ENCODE data around the gene ZDHHC24.
A peak's percentile ranks its signal among the peaks of the same experiment; 100 is the strongest.
"Not testable (repeated sequence)": the region's sequence is repeated elsewhere in the genome, so short reads cannot be mapped to it uniquely, and the experiment has no call there.

The ZDHHC24 gene

DNA sequence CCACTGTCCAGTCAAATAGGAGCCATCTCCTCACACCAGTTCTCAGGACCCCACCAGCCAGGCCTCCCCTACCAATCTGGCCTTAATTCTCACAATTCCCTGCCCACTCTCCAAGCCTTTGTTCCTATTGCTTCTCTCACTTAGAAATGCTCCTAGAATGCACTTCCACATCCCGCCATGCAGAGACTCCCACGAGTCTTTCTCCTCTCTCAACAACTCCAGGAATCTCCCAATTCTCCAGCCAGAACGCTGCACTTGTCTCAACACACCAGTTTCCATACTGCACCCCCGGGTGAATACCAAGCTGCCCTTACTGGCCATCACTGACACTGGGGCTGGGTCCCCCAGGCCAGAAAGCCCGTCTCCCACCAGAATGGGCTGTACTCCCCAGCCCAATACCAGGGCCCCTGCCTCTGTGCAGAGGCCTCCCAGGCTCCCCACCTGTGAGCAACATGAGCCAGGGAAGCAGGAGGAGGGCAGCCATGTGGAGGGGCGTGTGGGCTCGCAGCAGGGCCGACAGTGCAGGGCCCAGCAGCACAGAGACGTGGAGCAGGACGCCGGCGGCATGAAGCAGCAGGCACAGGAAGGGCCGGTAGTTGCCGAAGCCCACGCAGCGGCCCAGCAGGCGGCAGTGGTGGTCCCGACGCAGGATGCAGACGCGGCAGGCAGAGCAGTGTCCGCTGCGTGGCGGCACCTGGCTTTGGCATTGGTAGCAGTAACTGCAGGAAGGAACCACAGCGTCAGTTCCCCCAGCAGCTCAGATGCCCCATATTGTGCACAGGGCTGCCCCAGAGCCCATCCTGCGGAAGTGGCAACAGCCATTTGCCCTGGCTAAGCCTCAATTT, 2.4 kb downstream of the ZDHHC24 start:
- DNase-seq, result no peak

DNA sequence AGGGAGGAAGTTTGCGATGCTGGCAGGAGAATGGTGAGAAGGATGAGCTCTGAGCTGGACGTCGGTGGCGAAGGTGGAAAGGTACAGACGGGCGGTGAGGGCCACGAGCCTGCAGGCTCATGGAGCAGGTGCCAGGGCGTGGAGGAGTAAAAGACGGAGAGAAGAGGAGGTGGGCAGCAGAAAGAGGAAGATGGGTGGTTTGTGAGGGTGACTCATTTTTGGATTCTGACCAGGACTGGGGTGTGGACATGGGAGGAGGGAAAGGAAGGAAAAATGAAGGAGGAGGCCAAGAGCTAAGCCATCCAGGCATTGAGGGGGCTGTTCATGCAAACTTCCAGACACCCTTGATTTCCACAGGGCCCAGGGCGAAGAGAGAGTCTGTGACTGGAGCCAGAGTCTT, 3.5 kb downstream of the ZDHHC24 start:
- DNase-seq, result no peak

DNA sequence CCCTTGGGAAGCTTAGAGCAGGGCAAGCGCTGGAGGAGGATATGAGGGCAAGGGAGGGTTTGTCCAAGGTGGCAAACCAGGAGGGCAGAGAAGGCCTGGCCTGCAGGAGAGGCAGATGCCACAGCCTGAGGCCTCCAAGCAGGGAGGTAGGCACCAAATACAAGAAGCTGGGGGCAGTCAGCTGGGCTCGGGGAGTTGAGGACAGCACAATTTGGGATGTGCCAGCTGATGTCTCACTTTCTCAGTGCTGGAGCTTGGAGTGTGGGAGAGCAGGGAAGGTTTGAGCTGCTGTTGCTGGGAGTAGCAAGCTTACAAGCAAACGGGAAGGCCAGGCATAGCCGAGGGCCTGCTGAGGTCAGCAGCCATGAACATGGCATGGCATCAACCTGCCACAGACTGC, 4.0 kb downstream of the ZDHHC24 start:
- no peak for DNase-seq

DNA sequence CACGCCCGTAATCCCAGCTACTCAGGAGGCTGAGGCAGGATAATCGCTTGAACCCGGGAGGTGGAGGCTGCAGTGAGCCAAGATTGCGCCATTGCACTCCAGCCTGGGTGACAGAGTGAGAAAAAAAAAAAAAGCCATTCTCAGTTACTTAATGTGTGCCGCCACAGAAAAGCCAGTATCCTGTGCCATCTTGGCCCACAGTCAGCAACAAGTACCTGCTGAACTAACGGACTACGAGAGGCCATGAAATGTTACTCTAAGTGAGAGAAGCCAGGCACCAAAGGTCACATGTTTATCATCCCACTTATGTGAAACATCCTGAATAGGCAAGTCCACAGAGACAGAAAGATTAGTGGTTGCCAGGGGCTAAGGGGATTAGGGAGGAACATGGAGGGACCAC, 5.2 kb downstream of the ZDHHC24 start:
- DNase-seq, result not testable (repeated sequence)

DNA sequence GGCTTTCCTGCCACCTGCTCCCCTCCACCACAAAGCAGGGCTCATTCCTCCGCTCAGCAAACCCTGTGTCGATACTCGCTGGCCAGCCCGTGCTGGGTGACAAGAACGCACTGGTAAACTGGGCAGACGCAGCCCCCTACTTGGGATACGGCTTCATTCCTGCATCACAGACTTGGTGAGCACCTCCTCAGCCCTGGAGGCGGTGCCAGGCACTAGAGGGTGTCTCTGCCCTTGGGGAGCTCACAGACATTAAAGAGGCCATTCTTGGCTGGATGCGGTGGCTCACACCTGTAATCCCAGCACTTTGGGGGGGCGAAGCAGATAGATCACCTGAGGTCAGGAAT, 6.0 kb downstream of the ZDHHC24 start:
- no peak for DNase-seq

DNA sequence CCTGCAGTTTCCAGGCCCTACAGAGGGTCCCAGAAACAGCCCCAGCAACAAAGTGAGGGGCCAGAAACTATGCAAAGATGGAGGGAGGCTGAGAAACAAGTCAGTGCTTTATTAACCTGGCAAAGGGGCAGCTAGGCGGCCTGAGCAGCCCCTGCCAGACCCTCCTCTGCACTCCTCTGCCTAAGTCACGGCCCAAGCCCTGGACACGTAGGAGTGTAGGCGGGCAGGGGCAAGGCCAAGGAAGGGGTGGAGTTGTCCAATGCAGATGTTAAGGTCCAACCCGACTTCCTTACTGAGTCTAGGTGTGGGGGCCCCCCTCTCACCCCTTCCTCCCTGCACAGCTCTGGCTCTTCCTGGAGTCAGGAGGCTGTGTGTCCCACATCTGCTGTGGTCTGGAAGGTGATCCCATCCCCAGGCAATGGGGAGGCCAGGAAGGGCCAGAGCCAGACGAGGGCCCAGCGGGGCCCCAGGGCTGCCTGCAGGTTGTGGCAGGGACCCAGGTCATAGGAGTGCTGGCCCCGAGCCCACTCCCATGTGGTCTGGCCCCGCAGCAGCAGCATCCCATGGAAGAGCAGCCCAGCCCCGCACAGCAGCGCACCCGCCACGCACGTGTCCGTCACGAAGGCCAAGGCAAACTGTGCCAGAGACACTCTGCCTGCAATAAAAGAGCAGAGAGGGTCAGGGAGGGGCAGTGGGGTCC, 6.5 kb downstream of the ZDHHC24 start:
- no peak for DNase-seq

DNA sequence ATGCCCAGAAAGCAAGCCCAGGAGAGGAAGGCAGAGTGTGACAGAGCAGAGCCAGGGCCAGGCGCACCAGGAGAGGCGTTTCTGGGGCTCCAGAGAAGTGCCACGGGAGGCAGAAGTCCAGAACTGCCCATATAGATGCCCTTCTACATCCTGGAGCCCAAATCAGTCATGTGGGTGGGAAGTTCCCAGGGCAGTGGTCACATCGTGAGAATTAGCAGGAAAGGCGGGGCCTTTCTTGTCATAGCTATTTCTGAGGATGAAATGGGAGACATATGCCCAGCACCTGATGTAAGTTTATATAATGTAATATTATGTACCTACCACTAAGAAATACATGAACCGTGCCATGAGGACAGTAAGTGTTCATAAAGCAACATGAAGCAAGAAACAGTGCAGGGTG, 13.1 kb downstream of the ZDHHC24 start:
- DNase-seq, result no peak

DNA sequence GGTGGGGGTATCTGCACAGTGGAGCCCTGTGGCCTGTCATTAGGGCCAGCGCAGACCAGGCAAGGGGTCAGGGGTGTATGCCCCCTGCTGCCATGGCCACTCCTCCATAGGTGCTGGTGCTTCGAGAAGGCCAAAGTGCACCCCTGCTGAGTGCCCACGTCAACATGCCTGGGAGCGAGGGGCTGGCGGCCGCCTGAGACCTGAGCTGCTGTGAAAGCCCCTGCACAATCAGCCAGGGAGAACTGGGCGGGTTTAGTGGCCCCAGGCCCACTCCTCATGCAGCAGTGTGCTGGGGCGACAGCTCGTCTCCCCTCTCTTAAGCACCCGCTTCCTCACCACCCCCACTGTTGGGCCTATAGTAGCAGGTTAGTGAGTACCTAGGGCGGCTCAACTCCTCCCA, 14.0 kb downstream of the ZDHHC24 start:
- no peak for DNase-seq

DNA sequence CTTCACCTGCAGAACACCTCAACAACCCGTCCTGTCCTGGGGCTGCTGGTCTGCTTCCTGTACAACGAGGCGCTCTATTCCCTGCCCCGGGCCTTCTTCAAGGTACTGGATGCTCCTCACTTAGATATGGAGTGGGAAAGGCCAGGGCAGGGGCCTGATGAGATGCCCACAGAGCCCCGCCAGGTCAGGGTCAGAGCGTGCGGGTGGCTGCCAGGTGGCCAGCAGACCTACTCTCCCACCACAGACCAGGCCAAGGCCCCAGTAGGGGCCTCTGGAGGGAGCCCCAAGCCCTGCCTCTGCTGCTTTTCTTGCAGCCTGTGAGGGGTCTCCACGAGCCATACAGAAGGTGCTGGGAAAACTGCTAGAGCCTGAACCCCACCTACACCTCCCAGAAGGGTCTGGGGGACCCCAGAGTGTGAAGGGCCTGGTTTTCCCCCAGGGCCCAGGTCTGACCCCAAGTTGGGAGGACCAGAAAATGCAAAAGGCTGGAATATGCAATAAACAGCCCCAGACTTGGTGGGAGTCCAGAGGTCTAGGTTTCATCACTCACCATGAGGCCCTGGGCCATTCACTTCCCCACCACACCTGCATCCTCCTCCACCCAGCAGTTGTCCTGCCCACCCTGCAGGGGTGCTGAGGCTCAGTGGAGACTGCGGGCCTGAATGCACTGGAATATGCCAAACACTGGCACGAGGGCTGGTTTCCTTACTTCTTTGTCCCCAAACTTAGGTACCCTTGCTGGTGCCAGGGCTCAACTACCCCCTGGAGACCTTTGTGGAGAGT, 14.7 kb downstream of the ZDHHC24 start:
- DNase-seq, result no peak

DNA sequence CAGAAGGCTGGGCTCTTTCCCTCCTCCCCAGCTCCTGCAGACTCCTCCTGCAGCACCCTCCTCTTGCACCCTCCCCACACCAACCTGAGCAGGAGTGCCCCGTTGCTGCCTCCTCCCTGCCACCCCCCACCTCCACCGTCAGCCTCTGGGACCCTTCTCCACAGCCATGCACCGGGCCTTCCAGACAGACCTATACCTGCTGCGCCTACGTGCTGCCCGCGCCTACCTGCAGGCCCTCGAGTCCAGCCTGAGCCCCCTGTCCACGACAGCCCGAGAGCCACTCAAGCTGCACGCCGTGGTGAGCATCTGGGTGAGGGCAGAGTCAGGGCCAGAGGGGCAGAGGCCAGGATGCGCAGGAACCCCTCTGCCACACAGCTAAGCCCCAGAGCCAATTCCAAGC, 16.2 kb downstream of the ZDHHC24 start:
- DNase-seq, result no peak

DNA sequence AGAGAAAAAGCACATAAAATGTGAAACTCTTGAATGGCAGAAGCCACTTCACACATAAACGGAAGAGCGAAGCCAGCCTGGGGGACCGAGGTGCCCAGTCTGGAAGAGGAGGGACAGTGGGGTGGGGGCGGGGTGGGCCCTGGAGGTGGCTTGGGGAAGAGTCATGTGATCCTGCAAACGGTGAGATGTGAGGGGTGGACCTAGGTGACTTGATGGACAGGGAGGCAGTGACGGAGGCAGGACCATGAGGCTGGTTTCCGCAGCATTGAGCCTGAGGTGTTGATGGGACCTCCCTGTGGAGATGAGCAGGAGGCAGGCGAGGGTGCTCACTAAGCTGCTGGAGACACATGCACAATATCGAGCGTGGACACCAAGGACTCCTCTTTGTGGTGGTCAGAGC, 16.8 kb downstream of the ZDHHC24 start:
- no peak for DNase-seq

DNA sequence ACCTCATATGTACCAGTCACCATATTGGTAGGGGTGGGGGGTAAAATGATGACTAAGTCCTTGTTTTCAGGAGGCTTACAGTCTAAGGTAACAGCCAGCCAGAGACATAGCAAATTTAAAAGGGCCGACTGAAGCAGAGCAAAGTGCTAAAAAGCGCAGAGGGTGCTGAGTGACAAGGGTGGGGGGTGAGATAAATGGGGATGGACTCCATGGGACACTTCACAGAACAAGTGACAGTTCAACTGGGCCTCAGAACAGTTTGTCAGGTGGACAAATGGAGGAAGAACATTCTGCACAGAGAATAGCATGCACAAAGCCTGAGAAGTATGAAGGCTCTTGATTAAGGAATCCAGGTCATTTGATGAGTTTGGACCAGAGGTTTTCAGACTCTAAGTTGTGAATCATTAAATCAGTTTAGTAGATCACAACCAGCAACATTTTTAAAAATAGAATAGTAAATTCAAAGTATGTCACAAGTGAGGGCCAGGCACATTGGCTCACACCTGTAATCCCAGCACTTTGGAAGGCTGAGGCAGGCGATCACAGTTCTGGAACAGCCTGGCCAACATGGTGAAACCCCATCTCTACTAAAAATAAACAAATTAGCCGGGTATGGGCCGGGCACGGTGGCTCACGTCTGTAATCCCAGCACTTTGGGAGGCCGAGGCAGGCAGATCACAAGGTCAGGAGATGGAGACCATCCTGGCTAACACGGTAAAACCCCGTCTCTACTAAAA, 21.4 kb downstream of the ZDHHC24 start:
- DNase-seq, result no peak

DNA sequence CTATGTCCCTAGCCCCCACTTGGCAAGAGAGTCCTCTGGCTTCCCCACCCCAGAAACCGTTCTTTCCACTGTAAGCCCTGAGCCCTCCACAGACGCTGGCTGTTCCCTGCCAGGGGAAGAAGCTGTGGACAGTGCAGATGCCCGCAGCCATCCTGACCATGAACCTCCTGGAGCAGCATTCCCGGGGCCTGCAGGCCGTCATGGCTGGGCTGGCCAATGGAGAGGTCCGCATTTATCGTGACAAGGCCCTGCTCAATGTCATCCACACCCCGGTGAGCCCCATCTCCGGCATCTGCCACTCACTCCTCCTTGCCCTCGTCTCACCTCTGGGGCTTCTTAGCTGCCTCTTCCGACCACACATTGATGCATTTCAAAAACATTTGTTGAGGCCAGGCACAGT, 22.2 kb downstream of the ZDHHC24 start:
- no peak for DNase-seq

DNA sequence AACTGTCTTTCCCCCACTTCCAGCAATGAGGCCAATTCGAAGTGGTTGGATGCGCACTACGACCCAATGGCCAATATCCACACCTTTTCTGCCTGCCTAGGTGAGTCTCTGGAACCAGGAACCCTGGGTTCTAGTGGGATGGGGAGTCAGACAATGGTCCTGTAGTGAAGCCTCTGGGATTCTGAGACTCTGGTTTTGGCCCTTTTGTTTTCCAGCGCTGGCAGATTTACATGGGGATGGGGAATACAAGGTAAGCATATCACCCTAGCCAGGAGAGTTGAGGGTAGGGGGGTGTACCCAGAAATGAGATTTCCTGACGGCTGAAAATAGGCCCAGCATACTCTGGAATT, 34.9 kb downstream of the ZDHHC24 start:
- DNase-seq, result no peak

DNA sequence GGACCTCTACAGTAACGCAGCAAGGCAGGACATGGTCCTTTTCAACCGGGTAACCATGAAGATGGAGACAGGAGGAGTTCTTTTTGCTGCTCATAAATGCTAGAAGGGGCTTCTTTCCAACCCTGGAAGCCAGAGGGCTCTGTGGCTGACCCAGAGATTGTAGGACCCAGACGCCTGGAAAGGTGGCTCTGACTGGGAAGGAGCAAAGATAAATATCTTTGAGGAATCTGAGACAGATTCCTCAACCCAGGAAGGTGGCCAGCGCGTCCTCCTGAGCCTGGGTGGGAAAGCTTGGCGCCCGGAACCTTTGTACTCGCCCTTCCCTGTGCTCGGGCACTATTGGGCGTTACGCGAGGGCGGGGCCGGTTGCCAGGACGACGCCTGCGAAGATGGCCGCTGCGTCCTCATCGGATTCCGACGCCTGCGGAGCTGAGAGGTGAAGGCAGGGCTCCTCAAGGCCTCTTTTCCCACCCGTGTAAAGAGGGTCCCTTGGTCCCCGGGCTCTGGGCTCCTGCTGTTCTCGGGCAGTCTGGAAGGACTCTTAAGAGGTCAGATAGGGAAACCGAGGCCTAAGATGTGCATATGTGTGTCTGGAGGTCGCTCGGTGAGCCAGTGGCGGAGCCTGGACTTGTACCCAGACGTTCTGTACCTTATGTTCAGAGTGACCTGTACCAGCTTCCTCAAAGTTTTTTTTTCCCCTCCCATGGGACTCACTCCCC, 35.4 kb downstream of the ZDHHC24 start, which contains the start of gene BBS1:
Gene BBS1, plus strand, starts transcription at position 365 of the 719 bp plus-strand sequence. Its CDS starts 25 bp downstream, at position 390.
- DNase-seq, result peak; percentile 72

DNA sequence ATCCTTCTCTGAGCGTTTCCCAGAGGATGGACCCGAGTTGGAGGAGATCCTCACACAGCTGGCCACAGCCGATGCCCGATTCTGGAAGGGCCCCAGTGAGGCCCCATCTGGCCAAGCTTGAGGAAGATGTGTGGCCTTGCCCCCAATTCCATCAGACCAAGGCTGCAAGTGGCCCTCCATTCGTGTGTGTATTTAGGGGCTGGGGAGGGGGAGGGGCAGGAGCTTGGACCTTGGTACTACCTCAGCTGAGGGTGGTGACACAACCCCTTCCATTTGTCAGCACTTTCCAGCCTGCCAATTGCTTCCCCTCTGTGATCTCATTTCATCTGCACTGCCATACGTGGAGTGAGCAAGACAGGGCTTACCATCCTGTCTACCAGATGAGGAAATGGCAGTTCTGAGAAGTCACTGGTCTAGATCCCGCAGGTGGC, 36.7 kb downstream of the ZDHHC24 start:
- no peak for DNase-seq

DNA sequence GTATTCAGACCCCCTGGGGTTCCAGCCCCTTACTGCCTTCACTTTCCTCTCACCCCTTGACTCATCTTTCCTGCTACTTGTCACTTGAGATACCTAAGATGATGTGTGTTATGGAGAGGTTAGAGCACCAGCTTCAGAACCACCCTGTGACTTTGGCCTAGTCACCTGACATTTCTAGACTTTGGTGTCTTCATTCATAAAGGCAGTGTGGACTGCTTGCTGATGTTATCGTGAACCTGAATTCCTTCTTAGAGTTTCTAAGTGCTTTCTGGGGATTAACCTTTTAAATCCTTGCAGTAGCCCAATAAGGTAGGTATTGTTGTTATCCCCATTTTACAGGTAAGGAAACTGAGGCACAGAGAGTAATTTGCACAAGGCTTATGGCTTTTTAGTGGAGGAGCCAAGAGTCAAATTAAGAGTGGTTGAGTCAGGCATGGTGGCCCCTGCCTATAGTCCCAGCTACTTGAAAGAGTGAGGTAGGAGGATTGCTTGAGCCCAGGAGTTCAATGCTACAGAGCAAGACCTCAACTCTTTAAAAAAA, 40.5 kb downstream of the ZDHHC24 start:
- DNase-seq, result no peak

DNA sequence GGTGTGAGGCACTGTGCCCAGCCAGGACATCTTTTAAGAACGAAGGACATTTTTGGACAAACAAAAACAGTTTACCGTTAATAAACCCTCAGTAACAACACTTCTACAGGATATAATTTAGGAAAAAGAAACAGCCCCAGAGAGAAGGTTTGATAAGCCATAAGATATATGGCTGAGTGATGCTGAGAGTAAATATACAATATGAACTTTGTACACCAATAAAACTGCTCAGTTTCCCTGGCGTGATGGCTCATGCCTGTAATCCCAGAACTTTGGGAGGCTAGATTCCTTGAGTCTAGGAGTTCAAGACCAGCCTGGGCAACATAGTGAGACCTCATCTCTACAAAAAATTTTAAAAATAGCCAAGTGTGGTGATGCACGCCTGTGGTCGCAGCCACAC, 47.3 kb downstream of the ZDHHC24 start:
- no peak for DNase-seq

DNA sequence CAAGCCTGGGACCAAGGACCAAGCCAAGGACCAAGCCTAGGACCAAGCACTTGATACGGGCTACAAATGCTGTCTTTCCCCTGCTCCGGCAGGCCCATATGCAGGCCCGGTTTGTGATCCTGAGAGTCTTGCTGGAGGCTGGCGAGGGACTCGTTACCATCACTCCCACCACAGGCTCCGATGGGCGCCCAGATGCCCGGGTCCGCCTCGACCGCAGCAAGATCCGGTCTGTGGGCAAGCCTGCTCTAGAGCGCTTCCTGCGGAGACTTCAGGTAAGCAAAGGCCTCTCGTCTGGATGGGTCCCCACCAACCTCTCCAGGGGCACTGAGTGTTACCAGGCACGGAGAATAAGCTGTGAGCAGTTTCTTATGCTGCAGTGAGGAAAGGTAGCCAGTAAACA, 48.6 kb downstream of the ZDHHC24 start:
- no peak for DNase-seq

DNA sequence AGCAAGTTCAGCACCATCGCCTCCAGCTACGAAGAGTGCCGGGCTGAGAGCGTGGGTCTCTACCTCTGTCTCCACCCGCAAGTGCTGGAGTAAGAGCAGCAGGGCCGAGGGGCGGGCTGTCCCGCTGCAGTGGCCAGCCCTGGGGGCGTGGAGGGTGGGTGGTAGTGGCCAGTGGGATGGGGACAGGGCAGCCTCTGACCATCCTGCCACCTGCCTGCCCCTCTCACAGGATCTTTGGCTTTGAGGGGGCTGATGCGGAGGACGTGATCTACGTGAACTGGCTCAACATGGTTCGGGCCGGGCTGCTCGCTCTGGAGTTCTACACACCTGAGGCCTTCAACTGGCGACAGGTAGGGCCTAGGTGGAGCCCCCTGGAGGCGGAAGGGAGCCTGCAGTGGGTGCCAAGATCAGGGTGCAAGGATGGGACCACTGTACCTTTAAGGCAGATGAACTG, 50.4 kb downstream of the ZDHHC24 start:
- no peak for DNase-seq

DNA sequence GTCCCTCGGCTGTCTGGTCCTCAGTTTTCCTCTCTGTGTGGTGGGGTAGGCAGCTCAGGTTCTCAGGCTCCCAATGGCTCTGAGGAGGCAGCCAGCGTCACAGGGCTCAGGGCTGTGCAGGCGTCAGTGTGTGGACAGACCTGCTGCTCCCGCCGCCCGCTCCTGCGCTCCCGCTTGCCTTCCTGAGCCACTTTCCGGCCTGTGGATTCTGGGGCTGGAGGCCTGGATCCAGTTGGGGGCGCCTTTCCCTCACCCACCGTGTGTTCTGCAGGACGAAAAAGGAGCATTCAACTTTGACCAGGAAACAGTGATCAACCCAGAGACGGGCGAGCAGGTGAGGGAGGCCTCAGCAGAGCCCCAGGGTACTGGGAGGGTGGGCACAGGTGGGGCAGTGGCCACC, 50.9 kb downstream of the ZDHHC24 start:
- DNase-seq, result no peak

DNA sequence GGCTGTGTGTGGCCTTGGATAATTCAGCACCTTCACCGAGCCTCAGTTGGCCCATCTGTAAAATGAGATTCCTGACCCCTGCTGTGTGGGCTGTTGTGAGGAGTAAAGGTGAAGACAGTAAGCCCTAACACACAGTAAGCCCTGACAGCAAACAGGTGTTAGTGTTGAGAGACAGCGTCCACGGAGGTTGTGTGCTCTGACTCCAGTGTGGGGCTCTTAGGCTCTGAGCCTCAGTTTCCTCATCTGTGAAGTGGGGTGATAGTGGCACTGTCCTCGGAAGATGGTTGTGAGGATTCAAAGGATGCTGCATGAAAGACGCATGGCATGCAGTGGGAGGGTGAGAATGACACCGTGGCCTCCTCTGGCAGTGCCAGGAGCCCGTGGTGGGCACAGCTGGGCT, 51.4 kb downstream of the ZDHHC24 start:
- DNase-seq, result no peak
